Mesenteric fat pad (tissue), 1 donor: ENCODE results near the gene DUSP22. TPM values are rescaled to one million over a fixed set of nuclear protein-coding genes. Genes with fewer than 3 reads are reported as not detected.

Experiments used
- DNase-seq: peaks from one replicate; pipeline ENCODE4 v3.0.0-alpha.2; 2020; ENCODE audit warnings: low spot score
- total RNA-seq: library from RNA; stranded (reverse); fragmentation: NEBNext Ultra II Directional; extraction: Animal tissue kit (Norgen Biotek cat#: 25700); gene quantifications from one replicate; pipeline ENCODE4 v1.2.1, GENCODE V29; 2021
- donor health status: DM: yes; HTN: yes; CAD: no.

The DUSP22 gene
- total RNA-seq, 1 donor from 2014 or later, result 75.0 TPM

DNA sequence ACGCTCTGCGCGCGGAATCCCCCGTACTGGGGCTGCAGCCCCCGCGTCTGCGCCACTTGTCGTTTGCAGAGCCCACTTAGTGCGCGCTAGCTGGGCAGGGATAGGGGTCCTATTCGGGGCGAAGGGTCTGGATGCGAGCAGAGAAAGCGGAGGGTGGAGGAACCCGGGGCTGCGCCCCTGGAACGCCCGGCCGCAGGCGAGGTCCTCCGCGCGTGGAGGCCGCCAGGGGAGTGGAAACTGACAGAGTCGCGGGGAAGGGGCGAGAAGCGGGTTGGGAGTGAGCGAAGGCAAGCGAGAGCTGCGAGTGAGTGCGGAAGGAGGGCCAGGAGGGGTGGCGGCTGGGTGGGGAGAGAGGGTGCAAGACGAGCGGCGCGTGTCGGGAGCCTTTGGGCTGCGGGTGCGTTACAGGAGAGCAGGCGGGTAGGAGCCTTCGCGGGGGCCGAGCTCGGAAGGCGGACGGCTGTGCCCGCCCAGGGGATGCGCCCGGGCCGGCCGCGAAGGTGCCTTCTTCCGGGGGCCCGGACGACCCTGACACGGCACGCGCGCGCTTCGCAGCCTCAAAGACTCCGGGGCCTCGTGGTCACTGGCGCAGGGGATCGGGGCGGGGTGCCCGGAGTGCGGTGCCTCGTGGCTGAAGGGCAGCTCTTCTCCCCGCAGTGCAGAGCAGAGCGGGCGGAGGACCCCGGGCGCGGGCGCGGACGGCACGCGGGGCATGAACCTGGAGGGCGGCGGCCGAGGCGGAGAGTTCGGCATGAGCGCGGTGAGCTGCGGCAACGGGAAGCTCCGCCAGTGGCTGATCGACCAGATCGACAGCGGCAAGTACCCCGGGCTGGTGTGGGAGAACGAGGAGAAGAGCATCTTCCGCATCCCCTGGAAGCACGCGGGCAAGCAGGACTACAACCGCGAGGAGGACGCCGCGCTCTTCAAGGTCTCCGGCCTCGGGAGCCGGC, 100.4 kb downstream of the DUSP22 start:
- DNase-seq, result peak; percentile 81

DNA sequence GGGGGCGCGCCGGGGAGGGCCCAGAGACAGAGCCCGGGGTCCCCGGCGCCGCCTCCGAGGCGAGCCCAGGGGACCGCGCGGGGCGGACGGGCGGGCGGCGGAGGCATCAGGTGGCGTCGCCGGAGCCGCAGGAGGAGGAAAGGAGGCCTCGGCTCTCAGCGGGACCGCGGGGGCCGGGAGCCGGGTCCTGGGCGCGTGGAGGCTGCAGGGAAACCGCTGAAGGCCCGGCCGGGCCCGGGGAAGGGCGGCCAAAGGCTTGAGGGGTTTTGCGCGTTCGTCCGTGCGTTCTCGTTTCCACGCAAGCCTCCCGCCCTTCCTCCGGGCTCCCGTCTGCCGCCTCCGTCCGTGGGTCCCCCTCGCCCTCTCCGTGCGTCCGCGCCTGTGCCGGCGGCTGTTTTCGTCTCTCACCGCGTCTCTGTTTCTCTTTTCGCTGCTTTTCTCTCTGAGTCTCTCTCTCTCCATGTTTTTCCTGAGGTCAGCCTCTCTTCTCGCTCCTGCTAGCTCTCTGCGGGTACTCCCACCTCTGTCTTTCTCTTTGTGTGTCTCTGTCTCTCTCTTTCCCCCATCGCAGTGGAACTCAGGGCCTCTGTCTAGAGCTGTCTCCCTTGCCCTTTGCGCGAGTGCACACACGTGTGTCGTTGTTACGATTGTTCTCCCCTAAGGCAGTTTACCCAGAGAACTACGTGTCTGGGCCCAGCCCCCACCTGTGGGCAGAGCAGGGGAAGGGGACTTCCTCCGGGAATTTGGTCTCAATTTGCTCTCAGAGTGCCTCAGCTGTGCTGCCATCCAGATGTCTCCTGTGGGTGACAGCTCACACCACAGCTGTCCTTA, 101.3 kb downstream of the DUSP22 start:
- DNase-seq, result no peak

DNA sequence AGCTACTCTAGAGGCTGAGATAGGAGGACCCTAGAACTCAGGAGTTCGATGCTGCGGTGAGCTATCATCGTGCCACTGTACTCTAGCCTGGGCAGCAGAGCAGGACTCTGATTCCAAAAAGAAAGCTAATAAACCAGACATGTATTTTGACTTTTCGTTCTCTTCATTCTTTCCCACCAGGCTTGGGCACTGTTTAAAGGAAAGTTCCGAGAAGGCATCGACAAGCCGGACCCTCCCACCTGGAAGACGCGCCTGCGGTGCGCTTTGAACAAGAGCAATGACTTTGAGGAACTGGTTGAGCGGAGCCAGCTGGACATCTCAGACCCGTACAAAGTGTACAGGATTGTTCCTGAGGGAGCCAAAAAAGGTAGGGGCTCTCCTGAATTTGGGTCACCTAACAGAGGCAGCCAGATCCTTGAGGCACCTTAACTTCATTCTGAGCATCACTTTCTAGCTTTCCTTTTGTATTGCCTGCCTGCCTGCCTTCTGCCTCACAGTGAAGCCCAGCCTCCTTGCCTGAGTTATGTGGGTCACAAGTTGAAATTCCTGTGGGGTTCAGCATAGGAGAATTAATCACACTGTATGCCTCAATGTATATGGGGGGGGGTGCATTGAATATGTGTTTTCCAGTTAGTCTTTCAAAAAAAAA, 102.5 kb downstream of the DUSP22 start:
- no peak for DNase-seq

DNA sequence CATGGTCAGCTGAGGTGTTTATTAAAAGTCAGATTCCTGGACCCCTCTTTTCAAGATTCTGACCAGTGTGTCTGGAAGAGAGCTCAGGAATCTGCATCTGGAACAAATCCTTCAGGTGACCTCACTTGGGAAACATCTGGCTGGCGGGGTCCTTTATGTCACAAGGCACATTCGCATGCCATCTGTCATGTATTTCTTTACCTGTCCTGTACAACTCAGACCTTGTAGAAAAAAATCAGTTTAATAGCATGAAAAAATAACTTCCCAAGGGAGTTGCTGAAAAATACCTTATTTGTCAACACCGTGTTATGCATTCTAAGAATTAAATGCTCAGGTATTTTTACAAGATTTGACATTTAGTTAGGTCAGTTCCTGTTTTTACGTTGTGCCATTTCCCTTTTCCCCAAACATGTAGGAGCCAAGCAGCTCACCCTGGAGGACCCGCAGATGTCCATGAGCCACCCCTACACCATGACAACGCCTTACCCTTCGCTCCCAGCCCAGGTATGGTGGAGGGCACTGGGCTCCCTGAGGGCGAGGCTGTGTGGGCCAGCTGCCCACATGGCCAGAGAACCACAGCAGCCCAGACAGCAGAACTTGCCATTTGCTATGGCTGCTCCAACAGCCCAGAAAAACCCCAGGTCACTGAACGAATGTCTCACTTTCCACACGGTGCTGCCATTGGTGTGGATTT, 103.3 kb downstream of the DUSP22 start:
- no peak for DNase-seq

DNA sequence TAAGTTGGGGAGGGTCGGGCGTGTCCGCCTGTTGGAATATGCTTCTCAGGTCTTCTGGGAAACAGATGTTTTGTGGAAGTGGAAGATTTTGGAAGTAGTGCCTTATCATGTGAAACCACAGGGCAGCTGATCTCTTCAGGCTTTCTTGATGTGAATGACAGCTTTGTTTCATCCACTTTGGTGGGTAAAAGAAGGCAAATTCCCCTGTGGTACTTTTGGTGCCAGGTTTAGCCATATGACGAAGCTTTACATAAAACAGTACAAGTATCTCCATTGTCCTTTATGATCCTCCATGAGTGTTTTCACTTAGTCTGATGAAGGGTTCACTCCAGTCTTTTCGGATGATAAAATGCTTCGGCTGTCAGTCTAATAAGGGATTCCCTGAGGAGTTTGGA, 103.8 kb downstream of the DUSP22 start:
- no peak for DNase-seq

DNA sequence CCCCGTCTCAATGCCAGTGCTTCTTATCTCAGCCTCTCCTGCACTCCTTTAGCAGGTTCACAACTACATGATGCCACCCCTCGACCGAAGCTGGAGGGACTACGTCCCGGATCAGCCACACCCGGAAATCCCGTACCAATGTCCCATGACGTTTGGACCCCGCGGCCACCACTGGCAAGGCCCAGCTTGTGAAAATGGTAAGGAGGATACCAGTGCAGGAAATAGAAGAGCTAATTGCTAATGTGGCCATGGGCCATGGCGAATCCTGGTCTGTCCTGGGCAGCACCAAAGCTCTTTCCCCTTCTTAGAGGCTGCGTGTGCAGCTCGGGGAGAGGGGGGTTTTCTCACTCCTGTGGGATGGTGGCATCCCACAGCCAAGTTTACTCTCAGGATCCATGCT, 104.8 kb downstream of the DUSP22 start:
- DNase-seq, result no peak

DNA sequence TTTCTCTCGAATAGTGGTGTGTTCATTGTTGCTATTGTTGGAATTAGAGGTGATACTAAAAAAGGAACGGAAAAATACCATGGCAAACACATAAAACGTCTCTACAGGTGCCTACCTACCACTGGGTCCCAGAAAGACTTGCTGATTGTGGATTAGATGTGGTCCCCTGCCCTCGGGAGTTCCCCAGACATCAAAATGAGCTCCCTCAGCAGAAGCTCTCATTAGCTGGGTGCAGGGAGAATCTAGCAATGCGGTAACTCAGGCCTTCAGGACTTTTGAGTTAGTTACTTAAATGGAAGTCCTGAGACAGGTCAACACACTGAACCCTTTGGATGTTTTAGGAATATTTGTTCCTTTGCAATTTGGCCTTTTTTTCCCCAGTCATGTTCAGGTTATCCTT, 105.3 kb downstream of the DUSP22 start:
- no peak for DNase-seq

DNA sequence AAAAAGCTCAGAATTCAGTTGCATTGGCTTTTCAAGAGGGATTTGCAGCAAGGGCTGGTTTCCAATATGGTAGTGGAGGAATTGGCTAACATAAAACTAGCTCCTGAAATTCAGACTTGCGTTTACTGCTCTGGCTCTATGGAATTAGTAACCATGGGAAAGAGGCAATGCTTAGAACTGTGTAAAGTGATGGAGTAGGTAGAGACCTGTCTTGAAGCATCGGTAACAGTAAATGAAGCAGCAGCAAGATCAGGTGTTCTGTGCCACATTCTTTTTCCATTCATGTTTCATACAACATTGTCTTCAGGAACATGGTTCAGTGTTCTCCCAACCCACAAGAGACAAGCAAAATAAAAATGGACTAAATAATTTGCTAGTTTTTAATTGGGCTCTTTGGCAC, 105.8 kb downstream of the DUSP22 start:
- DNase-seq, result no peak

DNA sequence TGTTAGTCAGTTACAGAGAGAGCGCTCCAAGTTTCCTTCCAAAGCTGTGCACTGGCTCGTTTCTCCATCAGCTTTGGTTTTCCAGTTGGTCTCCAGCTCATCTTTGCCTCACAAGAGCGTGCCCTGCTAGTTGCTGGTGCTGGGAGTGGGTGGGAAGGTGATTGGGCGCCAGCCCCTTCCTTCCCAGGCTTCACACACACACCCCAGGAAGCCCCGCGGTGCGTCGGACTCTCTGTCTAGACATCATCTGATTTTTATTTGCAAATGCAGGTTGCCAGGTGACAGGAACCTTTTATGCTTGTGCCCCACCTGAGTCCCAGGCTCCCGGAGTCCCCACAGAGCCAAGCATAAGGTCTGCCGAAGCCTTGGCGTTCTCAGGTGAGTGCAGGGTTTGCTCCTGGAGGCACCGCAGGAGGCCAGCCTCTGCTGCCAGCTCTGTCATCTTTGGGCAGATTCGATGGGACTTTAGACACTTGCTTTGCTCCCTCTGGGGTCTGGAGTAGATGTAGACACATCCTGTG, 106.3 kb downstream of the DUSP22 start:
- DNase-seq, result no peak

DNA sequence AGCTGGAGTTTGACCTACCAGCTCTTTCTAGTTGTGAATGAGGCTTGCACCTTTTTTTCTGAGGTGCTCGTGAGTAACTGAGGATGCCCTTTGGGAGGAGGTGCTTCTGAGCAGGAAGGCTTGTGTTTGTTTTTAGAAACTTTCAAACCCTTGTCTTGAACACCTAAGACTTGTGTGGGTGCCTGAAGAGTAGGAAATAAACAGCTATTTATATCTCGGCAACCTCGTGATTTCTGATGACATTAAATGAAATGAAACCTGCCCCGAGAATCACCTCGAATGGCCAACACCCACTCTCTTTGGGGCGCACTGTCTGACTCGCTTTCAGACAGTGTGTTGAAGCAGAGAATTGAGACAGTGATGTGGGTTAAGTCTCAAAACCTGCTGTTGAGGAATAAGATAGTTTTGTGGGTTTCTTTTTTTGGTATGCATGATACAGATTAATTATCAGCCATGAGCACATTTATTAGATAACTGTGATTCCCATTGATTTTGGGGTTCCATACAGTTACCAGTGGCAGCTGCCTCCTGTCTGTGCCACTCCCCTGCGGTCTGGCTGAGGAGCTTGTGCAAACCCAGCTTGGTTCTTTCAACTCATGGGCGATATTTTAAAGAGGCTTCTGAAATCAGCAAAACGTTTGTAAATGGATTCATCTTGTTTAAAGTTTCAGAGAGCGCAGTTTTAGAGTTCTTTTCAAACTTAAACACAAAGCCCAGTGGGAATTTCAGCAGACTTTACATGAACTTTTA, 107.7 kb downstream of the DUSP22 start:
- no peak for DNase-seq

DNA sequence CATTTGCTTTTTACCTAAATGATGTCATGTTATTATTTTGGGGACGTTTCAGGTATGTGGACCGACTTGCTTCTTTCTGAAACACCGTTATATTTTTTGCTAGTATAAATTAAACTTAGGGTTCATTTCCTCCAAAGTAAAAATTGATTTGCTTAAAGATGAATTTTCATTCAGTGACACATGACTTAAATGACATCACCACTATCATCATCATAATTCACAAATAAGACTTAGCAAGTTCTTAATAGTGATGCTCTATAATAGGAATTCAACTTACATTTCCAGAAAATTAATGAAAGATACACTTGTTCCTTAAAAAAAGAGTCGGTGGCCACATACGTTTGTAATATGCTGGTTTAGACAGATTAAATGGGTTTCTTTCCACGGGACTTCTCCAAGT, 108.5 kb downstream of the DUSP22 start:
- DNase-seq, result no peak

Other genes with a start within 250 kb of the DUSP22 start
- gene IRF4, start 99.3 kb downstream of the DUSP22 start, total RNA-seq, result 6.3 TPM